ENCODE data around the gene POGLUT2.

POGLUT2 gene

GRCh38 chr13:102771298-102772041, 27.3 kb downstream of the POGLUT2 start:
- TF ChIP-seq CTCF (IDR thresholded peaks at IDR 0.05) = no peak
- Histone ChIP-seq H3K36me3 (peaks cover 4% of the 10 kb centered on the region), H3K27ac (no peak overlapping the region), H3K4me3 (ENCODE audit: low read depth in 1 of 2, low read length in 1 of 2) (no peak overlapping the region), H3K4me1 (ENCODE audit: control insufficient read depth in 1 of 2, insufficient read depth in 1 of 2, low read depth in 1 of 2, low read length in 1 of 2) (peaks cover 27 to 28% of the 10 kb centered on the region in 2 experiments), H3K9me3 (no peaks in the 10 kb centered on the region), H3K27me3 (peaks cover 8% of the 10 kb centered on the region)

- TF ChIP-seq CTCF (IDR thresholded peaks at IDR 0.05) = no peak
- Histone ChIP-seq H3K9me3 (no peaks in the 10 kb centered on the region), H3K4me3 (ENCODE audit: low read depth in 1 of 2, low read length in 1 of 2) (no peak overlapping the region), H3K27me3 (peaks cover 8% of the 10 kb centered on the region), H3K4me1 (ENCODE audit: control insufficient read depth in 1 of 2, insufficient read depth in 1 of 2, low read depth in 1 of 2, low read length in 1 of 2) (peaks cover 27 to 28% of the 10 kb centered on the region in 2 experiments), H3K27ac (no peak overlapping the region), H3K36me3 (peaks cover 9% of the 10 kb centered on the region)
These were observed 28.3 kb downstream of the POGLUT2 start for GRCh38 chr13:102770435-102770834.

- H3K27me3 ChIP-seq = peaks cover 8% of the 10 kb centered on the region
- H3K4me1 ChIP-seq (ENCODE audit: control insufficient read depth in 1 of 2, insufficient read depth in 1 of 2, low read depth in 1 of 2, low read length in 1 of 2) = peaks cover 27 to 28% of the 10 kb centered on the region in 2 experiments
- H3K9me3 ChIP-seq = no peaks in the 10 kb centered on the region
- no peak overlapping the region for H3K27ac ChIP-seq
- H3K36me3 ChIP-seq = peaks cover 9% of the 10 kb centered on the region
- H3K4me3 ChIP-seq (ENCODE audit: low read depth in 1 of 2, low read length in 1 of 2) = no peak overlapping the region
- no peak for TF ChIP-seq CTCF (IDR thresholded peaks at IDR 0.05)
These were observed 29.1 kb downstream of the POGLUT2 start for GRCh38 chr13:102769679-102770078.

- H3K4me3 ChIP-seq (ENCODE audit: low read depth in 1 of 2, low read length in 1 of 2) = no peak overlapping the region
- peaks cover 9% of the 10 kb centered on the region for H3K36me3 ChIP-seq
- peaks cover 8% of the 10 kb centered on the region for H3K27me3 ChIP-seq
- no peaks in the 10 kb centered on the region for H3K9me3 ChIP-seq
- H3K4me1 ChIP-seq (ENCODE audit: control insufficient read depth in 1 of 2, insufficient read depth in 1 of 2, low read depth in 1 of 2, low read length in 1 of 2) = peaks cover 23% of the 10 kb centered on the region in 2 experiments
- TF ChIP-seq CTCF (IDR thresholded peaks at IDR 0.05) = no peak
- H3K27ac ChIP-seq = no peak overlapping the region
These were observed 29.9 kb downstream of the POGLUT2 start for GRCh38 chr13:102768909-102769308.

- H3K36me3 ChIP-seq = peaks cover 9% of the 10 kb centered on the region
- no peak overlapping the region for H3K4me3 ChIP-seq (ENCODE audit: low read depth in 1 of 2, low read length in 1 of 2)
- no peaks in the 10 kb centered on the region for H3K4me1 ChIP-seq (ENCODE audit: control insufficient read depth in 1 of 2, insufficient read depth in 1 of 2, low read depth in 1 of 2, low read length in 1 of 2)
- no peak overlapping the region for H3K27ac ChIP-seq
- H3K27me3 ChIP-seq = no peaks in the 10 kb centered on the region
- H3K9me3 ChIP-seq = no peaks in the 10 kb centered on the region
- TF ChIP-seq CTCF (IDR thresholded peaks at IDR 0.05) = no peak
These were observed 35.0 kb downstream of the POGLUT2 start for GRCh38 chr13:102763741-102764140.

Data from neutrophil (primary cell).